Suppressor macrophage treated with lipopolysaccharide for 4 hours (primary cell): ENCODE results near the gene SIRPG.
"Not testable (repeated sequence)": the region's sequence is repeated elsewhere in the genome, so short reads cannot be mapped to it uniquely, and the experiment has no call there.

Source experiments
- DNase-seq: peaks from one replicate; pipeline ENCODE4 v3.0.0-alpha.2; 2020

The SIRPG gene

GRCh38 chr20:1671891-1672669 is 14.5 kb upstream of the SIRPG start:
- no peak for DNase-seq

GRCh38 chr20:1669304-1669703 is 11.7 kb upstream of the SIRPG start:
- DNase-seq: no peak

- no peak for DNase-seq
Measured at GRCh38 chr20:1667502-1668085, 10.0 kb upstream of the SIRPG start.

- DNase-seq: no peak
Measured at GRCh38 chr20:1666802-1667201, 9.2 kb upstream of the SIRPG start.

- no peak for DNase-seq
Measured at GRCh38 chr20:1665345-1665744, 7.8 kb upstream of the SIRPG start.

- DNase-seq: no peak
Measured at GRCh38 chr20:1664911-1665310, 7.3 kb upstream of the SIRPG start.

- peak; percentile 33 for DNase-seq
Measured at GRCh38 chr20:1663917-1664316, 6.3 kb upstream of the SIRPG start.

- DNase-seq: peak; percentile 48
Measured at GRCh38 chr20:1661542-1662299, 4.1 kb upstream of the SIRPG start.

GRCh38 chr20:1660246-1660645 is 2.7 kb upstream of the SIRPG start:
- no peak for DNase-seq

- no peak for DNase-seq
Measured at GRCh38 chr20:1656844-1657243, 735 bp downstream of the SIRPG start.

- no peak for DNase-seq
Measured at GRCh38 chr20:1654996-1655395, 2.6 kb downstream of the SIRPG start.

GRCh38 chr20:1652960-1653359 is 4.6 kb downstream of the SIRPG start:
- no peak for DNase-seq

- no peak for DNase-seq
Measured at GRCh38 chr20:1652104-1652503, 5.5 kb downstream of the SIRPG start.

- DNase-seq: no peak
Measured at GRCh38 chr20:1651268-1652058, 6.1 kb downstream of the SIRPG start.

GRCh38 chr20:1648101-1648500 is 9.5 kb downstream of the SIRPG start:
- DNase-seq: no peak

GRCh38 chr20:1646975-1647431 is 10.6 kb downstream of the SIRPG start:
- no peak for DNase-seq

GRCh38 chr20:1644101-1644962 is 13.2 kb downstream of the SIRPG start:
- DNase-seq: no peak

- not testable (repeated sequence) for DNase-seq
Measured at GRCh38 chr20:1638643-1639042, 18.9 kb downstream of the SIRPG start.

- DNase-seq: no peak
Measured at GRCh38 chr20:1637755-1638154, 19.8 kb downstream of the SIRPG start.

- no peak for DNase-seq
Measured at GRCh38 chr20:1637226-1637625, 20.4 kb downstream of the SIRPG start.

GRCh38 chr20:1636621-1637020 is 21.0 kb downstream of the SIRPG start:
- DNase-seq: no peak
